Glutamatergic neuron (in vitro differentiated cells): ENCODE data around the gene PLA2G2E. TPM values are rescaled to one million over a fixed set of nuclear protein-coding genes. Genes with fewer than 3 reads are reported as not detected.

Experiments
- DNase-seq: peaks from one replicate; pipeline ENCODE4 v3.0.0; 2022
- H3K27ac Mint-ChIP-seq: one replicate; pipeline ENCODE4 v1.8.0; 2020; ENCODE audit warnings: mild to moderate bottlenecking, mixed read lengths, inconsistent platforms; ENCODE audit not compliant: unreplicated experiment
- H3K27me3 Mint-ChIP-seq: one replicate; pipeline ENCODE4 v1.8.0; 2020; ENCODE audit warnings: mild to moderate bottlenecking, moderate library complexity, mixed read lengths, inconsistent platforms; ENCODE audit not compliant: unreplicated experiment
- H3K36me3 Mint-ChIP-seq: one replicate; pipeline ENCODE4 v1.8.0; 2020; ENCODE audit warnings: mild to moderate bottlenecking, mixed read lengths, inconsistent platforms; ENCODE audit not compliant: unreplicated experiment
- H3K4me1 Mint-ChIP-seq: one replicate; pipeline ENCODE4 v1.8.0; 2020; ENCODE audit warnings: mild to moderate bottlenecking, low read depth, mixed read lengths, inconsistent platforms; ENCODE audit not compliant: unreplicated experiment
- H3K4me3 Mint-ChIP-seq: one replicate; pipeline ENCODE4 v1.8.0; 2020; ENCODE audit warnings: mild to moderate bottlenecking, mixed read lengths, inconsistent platforms; ENCODE audit not compliant: unreplicated experiment
- H3K9me3 Mint-ChIP-seq: one replicate; pipeline ENCODE4 v1.8.0; 2020; ENCODE audit warnings: mild to moderate bottlenecking, moderate library complexity, mixed read lengths, inconsistent platforms; ENCODE audit not compliant: unreplicated experiment
- CTCF ChIP-seq: fragments of 200-600 bp; sonication (generic); IDR thresholded peaks from one replicate; pipeline ENCODE4 v1.5.0; 2021; ENCODE audit not compliant: partially characterized antibody, unreplicated experiment
- total RNA-seq: library from RNA; stranded (reverse); fragmentation: NEBNext Ultra II Directional; extraction: Animal tissue kit (Norgen Biotek cat#: 25700); gene quantifications from one replicate; pipeline ENCODE4 v1.2.1, GENCODE V29; 2021; ENCODE audit not compliant: unreplicated experiment

The PLA2G2E gene
- total RNA-seq, 1 donor from 2014 or later = not detected

GRCh38 chr1:19925342-19926070 is 2.1 kb upstream of the PLA2G2E start:
- no peak for TF ChIP-seq CTCF
- no peaks in the 10 kb centered on the region for H3K4me1 Mint-ChIP-seq
- H3K4me3 Mint-ChIP-seq = no peak overlapping the region
- H3K36me3 Mint-ChIP-seq = no peaks in the 10 kb centered on the region
- peaks cover 4% of the 10 kb centered on the region for H3K27me3 Mint-ChIP-seq
- no peak for DNase-seq
- no peaks in the 10 kb centered on the region for H3K9me3 Mint-ChIP-seq
- no peak overlapping the region for H3K27ac Mint-ChIP-seq

- no peak for DNase-seq
- Mint-ChIP-seq H3K36me3 (no peaks in the 10 kb centered on the region), H3K4me3 (no peak overlapping the region), H3K27me3 (peaks cover 4% of the 10 kb centered on the region), H3K27ac (no peak overlapping the region), H3K9me3 (no peaks in the 10 kb centered on the region), H3K4me1 (no peaks in the 10 kb centered on the region)
- no peak for TF ChIP-seq CTCF
These were observed 533 bp upstream of the PLA2G2E start for GRCh38 chr1:19923953-19924346.

GRCh38 chr1:19922015-19922688 is 1.3 kb downstream of the PLA2G2E start:
- Mint-ChIP-seq H3K36me3 (no peaks in the 10 kb centered on the region), H3K4me1 (no peaks in the 10 kb centered on the region), H3K27me3 (peaks cover 2% of the 10 kb centered on the region), H3K27ac (no peak overlapping the region), H3K9me3 (no peaks in the 10 kb centered on the region), H3K4me3 (no peak overlapping the region)
- no peak for TF ChIP-seq CTCF
- no peak for DNase-seq

- DNase-seq = no peak
These were observed 2.1 kb downstream of the PLA2G2E start for GRCh38 chr1:19921310-19921709.

More at GRCh38 chr1:19921310-19921709, 2.1 kb downstream of the PLA2G2E start:
- Mint-ChIP-seq H3K27ac (no peak overlapping the region), H3K9me3 (no peaks in the 10 kb centered on the region), H3K4me1 (no peaks in the 10 kb centered on the region), H3K27me3 (peaks cover 2% of the 10 kb centered on the region), H3K36me3 (no peaks in the 10 kb centered on the region), H3K4me3 (no peak overlapping the region)
- TF ChIP-seq CTCF = no peak
